MM.1S (cell line): ENCODE data around the gene FLNC.

ENCODE experiments used
- CTCF ChIP-seq: fragments of 300-600 bp; sonication (generic); IDR thresholded peaks from 2 replicates; pipeline ENCODE4 v1.5.1; 2016; ENCODE audit warnings: antibody characterized with exemption, low read length, mixed read lengths
- EZH2 ChIP-seq: fragments of 300-600 bp; sonication (generic); optimal IDR thresholded peaks from 2 replicates; pipeline ENCODE3; 2017; ENCODE audit warnings: low read depth, mild to moderate bottlenecking, antibody characterized with exemption, low read length, mixed read lengths

GRCh38 chr7:128877756-128878120 is 47.5 kb downstream of the FLNC start:
- no peak for TF ChIP-seq EZH2
- no peak for TF ChIP-seq CTCF
